Endothelial cell of umbilical vein (primary cell): Measurements from ENCODE around the gene LRRC61.

ENCODE experiments used
- CTCF ChIP-seq, 2 donors: IDR thresholded peaks; 1 replicate in 1 of 2; 2 replicates in 1 of 2; pipeline ENCODE4 v1.5.1; 2011; ENCODE audit warnings: low read length in 2 of 2, mild to moderate bottlenecking in 2 of 2, moderate library complexity in 2 of 2, control low read depth in 1 of 2, inconsistent platforms in 1 of 2, low read depth in 1 of 2; ENCODE audit not compliant: insufficient read depth in 1 of 2; ENCODE audit errors: extremely low read depth in 1 of 2
- GATA2 ChIP-seq: IDR thresholded peaks from 2 replicates; pipeline ENCODE4 v1.7.0; 2011; ENCODE audit warnings: low read depth, mild to moderate bottlenecking, moderate library complexity, mixed read lengths, low read length; ENCODE audit not compliant: insufficient read length, insufficient read depth
- POLR2A ChIP-seq: IDR thresholded peaks from 2 replicates; pipeline ENCODE4 v1.6.1; 2012; ENCODE audit warnings: low read depth, mild to moderate bottlenecking, control low read depth, low read length

- TF ChIP-seq POLR2A (no peak), CTCF (IDR thresholded peaks at IDR 0.05; ENCODE audit: extremely low read depth in 1 of 2, insufficient read depth in 1 of 2, low read depth in 1 of 2, low read length in 2 of 2) (no peak), GATA2 (no peak)
These were observed 51.3 kb downstream of the LRRC61 start for GRCh38 chr7:150374472-150374871.
